SU-DHL-6 (cell line): ENCODE measurements around the gene CLSTN2.

Experiments
- CTCF ChIP-seq: fragments of 200-600 bp; sonication (generic); IDR thresholded peaks from one replicate; pipeline ENCODE4 v1.5.1; 2017; ENCODE audit warnings: antibody characterized with exemption, mild to moderate bottlenecking, low read length, moderate library complexity; ENCODE audit not compliant: insufficient read depth, poor library complexity, severe bottlenecking
- EZH2phosphoT487 ChIP-seq: fragments of 200-600 bp; sonication (generic), shearing (Covaris generic); conservative IDR thresholded peaks from 2 replicates; pipeline ENCODE4 v1.6.1; 2018; ENCODE audit warnings: mild to moderate bottlenecking, antibody characterized with exemption, low read length, moderate library complexity, mixed read lengths

DNA sequence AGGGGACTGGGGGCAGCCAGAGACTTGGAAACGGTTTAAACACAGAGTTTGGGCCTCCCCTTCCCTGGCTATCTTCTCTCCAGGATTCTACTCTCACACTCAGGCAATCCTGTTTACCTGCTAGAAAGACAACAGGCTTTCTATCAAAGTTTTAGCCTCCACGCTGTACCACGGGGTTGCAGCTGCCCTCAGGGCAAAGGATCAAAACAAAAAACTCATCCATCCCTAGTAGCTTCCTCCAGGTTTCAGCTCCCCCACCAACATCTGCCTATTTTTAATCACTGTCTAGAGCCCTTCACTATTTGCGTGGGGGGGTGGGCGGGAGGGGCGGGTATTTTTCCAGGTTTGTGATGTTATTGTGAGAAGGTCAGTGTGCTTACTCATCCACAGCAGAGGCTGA, 456.1 kb downstream of the CLSTN2 start:
- TF ChIP-seq CTCF (no peak), EZH2phosphoT487 (no peak)
